Upper lobe of left lung (tissue), 6 donors: ENCODE results near the gene WNT11. TPM values are rescaled to one million over a fixed set of nuclear protein-coding genes. Genes with fewer than 3 reads are reported as not detected.

Source experiments
- ATAC-seq, 2 donors: fragments of 200-7000 bp; cut with Tn5 transposase; one replicate each; pipeline ENCODE4 v1.9.1; 2022; ENCODE audit warnings: mild to moderate bottlenecking in 2 of 2, moderate library complexity in 2 of 2; ENCODE audit not compliant: low FRiP score in 2 of 2
- DNase-seq, 2 donors: peaks; one replicate each; pipeline ENCODE4 v3.0.0-alpha.2; 2019 to 2020
- H3K27ac ChIP-seq, 4 donors: fragments of 200-600 bp; sonication (generic); one replicate each; pipeline ENCODE4 v1.5.1; 2016 to 2019
- H3K27me3 ChIP-seq, 4 donors: fragments of 200-600 bp; sonication (generic); one replicate each; pipeline ENCODE4 v1.5.1; 2017 to 2019
- H3K36me3 ChIP-seq, 4 donors: fragments of 200-600 bp; sonication (generic); one replicate each; pipeline ENCODE4 v1.5.1; 2016 to 2019
- H3K4me1 ChIP-seq, 4 donors: fragments of 200-600 bp; sonication (generic); one replicate each; pipeline ENCODE4 v1.5.1; 2018 to 2019
- H3K4me3 ChIP-seq, 4 donors: fragments of 200-600 bp; sonication (generic); one replicate each; pipeline ENCODE4 v1.5.1; 2017 to 2019; ENCODE audit warnings: mild to moderate bottlenecking in 2 of 4, moderate library complexity in 1 of 4
- H3K9me3 ChIP-seq, 4 donors: fragments of 200-600 bp; sonication (generic); one replicate each; pipeline ENCODE4 v1.5.1; 2018 to 2019
- EP300 ChIP-seq, 4 donors: sonication (generic); formaldehyde crosslinking; IDR thresholded peaks; one replicate each; pipeline ENCODE4 v1.5.1; 2017; ENCODE audit warnings: antibody characterized with exemption in 4 of 4, control low read depth in 2 of 4
- POLR2A ChIP-seq, 4 donors: fragments of 450-650 bp; IDR thresholded peaks; one replicate each; pipeline ENCODE4 v1.5.1; 2016 to 2017; ENCODE audit warnings: antibody characterized with exemption in 4 of 4, mild to moderate bottlenecking in 2 of 4
- POLR2AphosphoS5 ChIP-seq, 2 donors: sonication (generic); formaldehyde crosslinking; IDR thresholded peaks; one replicate each; pipeline ENCODE4 v1.5.1; 2017; ENCODE audit warnings: antibody characterized with exemption in 2 of 2
- WGBS, 2 donors: methylation state at CpG; one replicate each; pipeline ENCODE4 v1.1.5; 2017 to 2018; 5-methylcytosine and 5-hydroxymethylcytosine counted together
- total RNA-seq, 6 donors: library from RNA; depleted of rRNA in 4 of 6; stranded (reverse); fragments of >200 nt in 4 of 6; gene quantifications; one replicate each; pipeline versions ENCODE4 v1.1.0 to v1.2.1, GENCODE V29; 2016 to 2021
- TF ChIP-seq, protein P1 (sequence below), 6 experiments: fragments of 450-650 bp in 4 of 6; fragments of 200-600 bp in 2 of 6; sonication (generic) in 2 of 6; IDR thresholded peaks; one replicate each; pipeline ENCODE4 v1.5.1; 2016 to 2019; ENCODE audit warnings: antibody characterized with exemption in 6 of 6
- donor health status: DM: no; HTN: no; CAD: no; lungs with moderate emphysema.
- donor health status: DM: no; HTN: yes; CAD: no; lungs with severe emphysema.

WNT11 gene
- total RNA-seq, 6 donors from 2014 or later: 1.7 to 12.9 (median 4.1) TPM

DNA sequence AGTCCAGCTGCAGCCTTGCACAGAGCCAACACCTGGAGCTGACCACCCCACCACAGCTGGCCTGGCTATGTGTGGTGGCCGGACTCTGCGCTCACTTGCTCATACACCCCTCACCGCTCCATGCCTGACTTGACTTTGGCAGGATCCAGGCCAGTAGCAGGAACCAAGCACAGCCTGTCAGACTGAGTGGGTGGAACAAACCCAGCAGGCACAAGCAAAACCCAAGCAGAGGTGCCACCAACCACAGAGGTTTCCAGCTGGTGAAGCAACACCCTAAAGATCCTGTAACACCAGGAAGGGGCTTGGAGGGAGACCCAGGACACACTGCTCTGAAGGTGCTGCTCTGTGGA lies 44.9 kb upstream of the WNT11 start:
- Histone ChIP-seq H3K36me3 (no peaks in the 10 kb centered on the region), H3K27me3 (no peaks in the 10 kb centered on the region), H3K4me3 (no peak overlapping the region), H3K9me3 (peaks cover 0 to 15% (median 0%) of the 10 kb centered on the region in 4 donors), H3K27ac (peak overlapping the region in 2 of 4 donors; percentile 35 to 49), H3K4me1 (peaks cover 0 to 8% (median 7%) of the 10 kb centered on the region in 4 donors)
- 75 to 77% methylated on average over 3 of the region's 3 CpGs for WGBS, 2 donors
- TF ChIP-seq POLR2AphosphoS5 (IDR thresholded peaks at IDR 0.05) (no peak), EP300 (IDR thresholded peaks at IDR 0.05) (no peak), POLR2A (IDR thresholded peaks at IDR 0.05) (no peak)
- TF ChIP-seq, protein P1, sequence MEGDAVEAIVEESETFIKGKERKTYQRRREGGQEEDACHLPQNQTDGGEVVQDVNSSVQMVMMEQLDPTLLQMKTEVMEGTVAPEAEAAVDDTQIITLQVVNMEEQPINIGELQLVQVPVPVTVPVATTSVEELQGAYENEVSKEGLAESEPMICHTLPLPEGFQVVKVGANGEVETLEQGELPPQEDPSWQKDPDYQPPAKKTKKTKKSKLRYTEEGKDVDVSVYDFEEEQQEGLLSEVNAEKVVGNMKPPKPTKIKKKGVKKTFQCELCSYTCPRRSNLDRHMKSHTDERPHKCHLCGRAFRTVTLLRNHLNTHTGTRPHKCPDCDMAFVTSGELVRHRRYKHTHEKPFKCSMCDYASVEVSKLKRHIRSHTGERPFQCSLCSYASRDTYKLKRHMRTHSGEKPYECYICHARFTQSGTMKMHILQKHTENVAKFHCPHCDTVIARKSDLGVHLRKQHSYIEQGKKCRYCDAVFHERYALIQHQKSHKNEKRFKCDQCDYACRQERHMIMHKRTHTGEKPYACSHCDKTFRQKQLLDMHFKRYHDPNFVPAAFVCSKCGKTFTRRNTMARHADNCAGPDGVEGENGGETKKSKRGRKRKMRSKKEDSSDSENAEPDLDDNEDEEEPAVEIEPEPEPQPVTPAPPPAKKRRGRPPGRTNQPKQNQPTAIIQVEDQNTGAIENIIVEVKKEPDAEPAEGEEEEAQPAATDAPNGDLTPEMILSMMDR (IDR thresholded peaks at IDR 0.05): no peak
- ATAC-seq (peak in 1 of 2 donors; percentile 34), DNase-seq (no peak)

DNA sequence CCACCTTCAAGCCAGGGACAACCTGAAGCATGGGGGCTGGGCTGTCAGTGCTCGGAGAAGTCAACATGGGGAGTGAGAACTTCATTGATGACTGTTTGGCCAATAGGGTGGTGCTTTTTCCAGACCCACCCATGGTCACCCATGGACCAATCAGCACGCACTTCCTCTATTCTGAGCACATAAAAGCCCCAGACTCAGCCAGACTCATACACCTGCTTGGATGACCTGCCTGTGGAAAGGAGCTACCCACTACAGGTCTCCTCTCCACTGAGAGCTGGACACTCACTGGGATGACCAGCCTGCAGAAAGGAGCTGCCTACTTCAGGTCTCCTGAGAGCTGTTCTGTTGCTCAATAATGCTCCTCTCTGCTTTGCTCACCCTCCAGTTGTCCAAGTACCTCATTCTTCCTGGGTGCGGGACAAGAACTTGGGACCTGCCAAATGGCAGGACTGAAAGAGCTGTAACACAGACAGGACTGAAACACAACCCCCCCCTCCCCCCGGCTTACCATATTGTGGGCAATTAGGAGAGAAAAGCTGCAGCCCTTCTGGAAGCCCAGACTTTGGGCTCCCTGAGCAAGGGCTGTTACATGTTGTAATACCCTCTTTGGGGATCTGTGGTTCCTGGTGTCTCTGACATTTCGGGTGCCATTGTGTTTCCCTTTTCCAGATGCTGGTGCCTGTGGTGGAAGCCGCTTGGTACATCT lies 44.4 kb upstream of the WNT11 start:
- no peak for TF ChIP-seq POLR2AphosphoS5 (IDR thresholded peaks at IDR 0.05)
- no peak for TF ChIP-seq EP300 (IDR thresholded peaks at IDR 0.05)
- TF ChIP-seq, protein P1 (IDR thresholded peaks at IDR 0.05): no peak
- no peak for TF ChIP-seq POLR2A (IDR thresholded peaks at IDR 0.05)
- Histone ChIP-seq H3K9me3 (peaks cover 0 to 15% (median 0%) of the 10 kb centered on the region in 4 donors), H3K4me1 (peaks cover 0 to 8% (median 7%) of the 10 kb centered on the region in 4 donors), H3K27ac (peak overlapping the region in 2 of 4 donors; percentile 35 to 49), H3K36me3 (no peaks in the 10 kb centered on the region), H3K27me3 (no peaks in the 10 kb centered on the region), H3K4me3 (no peak overlapping the region)
- WGBS, 2 donors: 80 to 83% methylated on average over 5 to 6 of the region's 6 CpGs
- DNase-seq (no peak), ATAC-seq (peak in 1 of 2 donors; percentile 16)

DNA sequence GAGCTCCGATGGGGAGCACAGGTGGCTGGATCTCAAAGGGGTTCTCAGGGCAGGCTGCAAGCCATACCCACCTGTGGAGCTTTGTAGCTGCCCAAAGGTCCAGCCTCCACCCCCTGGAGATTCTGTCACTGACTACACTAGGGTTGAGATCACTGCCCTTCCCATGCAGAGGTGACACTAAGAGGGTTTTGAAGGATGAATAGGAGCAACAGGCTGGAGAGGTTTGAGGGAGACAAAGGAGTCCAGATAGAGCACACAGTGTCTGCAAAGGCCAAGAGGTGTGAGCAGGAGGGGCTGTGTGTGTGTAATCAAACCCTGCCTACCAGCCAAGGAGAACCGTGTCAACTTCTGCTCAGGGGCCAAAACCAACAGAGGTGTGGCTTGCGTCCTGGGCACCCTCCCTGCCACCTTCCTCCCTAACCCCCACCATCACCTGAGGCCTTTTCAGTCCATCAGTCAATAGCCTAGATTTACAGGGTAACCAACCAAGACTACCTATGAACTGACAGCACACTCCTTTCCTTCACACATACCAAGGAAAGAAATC lies 43.0 kb upstream of the WNT11 start:
- no peak for DNase-seq
- Histone ChIP-seq H3K4me1 (peaks cover 0 to 8% (median 7%) of the 10 kb centered on the region in 4 donors), H3K36me3 (no peaks in the 10 kb centered on the region), H3K27ac (no peak overlapping the region), H3K4me3 (no peak overlapping the region), H3K27me3 (no peaks in the 10 kb centered on the region), H3K9me3 (peaks cover 0 to 15% (median 0%) of the 10 kb centered on the region in 4 donors)
- TF ChIP-seq POLR2AphosphoS5 (IDR thresholded peaks at IDR 0.05): no peak
- TF ChIP-seq, protein P1 (IDR thresholded peaks at IDR 0.05): no peak
- TF ChIP-seq POLR2A (IDR thresholded peaks at IDR 0.05): no peak
- TF ChIP-seq EP300 (IDR thresholded peaks at IDR 0.05): no peak
- WGBS, 2 donors: 70 to 79% methylated on average over 3 of the region's 3 CpGs
- ATAC-seq: no peak

DNA sequence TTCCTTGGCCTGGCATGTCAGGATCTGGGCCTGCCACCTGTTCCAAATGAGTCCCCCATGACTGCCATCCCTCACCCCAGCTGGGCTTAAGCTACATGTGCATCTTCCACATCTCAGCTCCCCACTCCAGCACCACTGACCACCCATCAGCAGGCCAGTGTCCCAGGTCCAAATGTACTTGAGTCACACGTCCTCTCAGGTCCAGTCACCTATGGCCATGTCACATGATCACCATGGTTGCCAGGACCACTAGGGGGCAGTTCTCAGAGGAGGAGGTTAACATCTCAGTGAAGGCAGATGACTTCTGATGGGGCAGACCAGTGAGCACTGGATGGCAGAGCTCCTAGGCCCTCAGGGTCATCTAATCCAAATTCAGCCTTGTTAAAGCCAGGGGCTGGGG lies 41.9 kb upstream of the WNT11 start:
- WGBS, 2 donors: 53% methylated on average over 1 of the region's 1 CpG; no CpG with 5 or more reads in 1 of the 2 donors
- Histone ChIP-seq H3K27me3 (no peaks in the 10 kb centered on the region), H3K27ac (no peak overlapping the region), H3K9me3 (peaks cover 0 to 15% (median 0%) of the 10 kb centered on the region in 4 donors), H3K36me3 (no peaks in the 10 kb centered on the region), H3K4me1 (peaks cover 0 to 8% (median 7%) of the 10 kb centered on the region in 4 donors), H3K4me3 (no peak overlapping the region)
- ATAC-seq (no peak), DNase-seq (no peak)
- TF ChIP-seq, protein P1 (IDR thresholded peaks at IDR 0.05): no peak
- TF ChIP-seq POLR2A (IDR thresholded peaks at IDR 0.05): no peak
- no peak for TF ChIP-seq EP300 (IDR thresholded peaks at IDR 0.05)
- TF ChIP-seq POLR2AphosphoS5 (IDR thresholded peaks at IDR 0.05): no peak
